NOMO-1 treated with dmso at 0.1 percent for 144 hours (cell line): ENCODE results near the gene HHATL.
"Not testable (repeated sequence)": the region's sequence is repeated elsewhere in the genome, so short reads cannot be mapped to it uniquely, and the experiment has no call there.

ENCODE experiments used
- DNase-seq: peaks from one replicate; lab custom pipeline; 2025; ENCODE audit not compliant: unreplicated experiment; lab: John Stamatoyannopoulos, UW

The HHATL gene

DNA sequence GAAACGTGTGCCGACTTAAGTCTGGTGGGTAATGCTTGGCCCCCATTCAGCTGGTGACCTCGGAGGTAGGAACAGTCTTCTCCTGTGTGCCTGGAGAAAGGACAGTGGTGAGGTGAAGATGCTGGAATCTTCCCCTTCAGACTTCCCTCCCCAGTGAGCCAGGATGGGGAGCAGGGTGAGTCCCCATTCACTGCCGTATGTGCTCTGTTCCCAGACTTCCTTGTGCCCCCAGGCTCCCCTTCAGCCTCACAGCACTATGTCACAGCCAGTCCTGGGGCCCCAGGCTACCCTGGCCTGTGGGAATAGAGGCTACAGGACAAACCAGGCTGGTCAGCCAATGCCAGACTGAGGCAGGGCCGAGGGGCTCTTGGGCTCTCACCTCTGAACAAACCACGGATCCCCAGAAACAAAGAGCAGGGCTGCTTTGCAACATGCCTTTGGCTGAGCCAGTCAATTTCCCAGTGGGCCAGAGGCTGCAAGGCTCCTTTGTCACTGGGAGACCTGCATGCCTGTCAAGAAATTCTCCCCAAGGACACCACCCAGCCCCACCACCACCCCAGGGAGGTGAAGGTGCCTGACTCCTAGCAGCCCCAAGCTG, 31.8 kb upstream of the HHATL start:
- no peak for DNase-seq

DNA sequence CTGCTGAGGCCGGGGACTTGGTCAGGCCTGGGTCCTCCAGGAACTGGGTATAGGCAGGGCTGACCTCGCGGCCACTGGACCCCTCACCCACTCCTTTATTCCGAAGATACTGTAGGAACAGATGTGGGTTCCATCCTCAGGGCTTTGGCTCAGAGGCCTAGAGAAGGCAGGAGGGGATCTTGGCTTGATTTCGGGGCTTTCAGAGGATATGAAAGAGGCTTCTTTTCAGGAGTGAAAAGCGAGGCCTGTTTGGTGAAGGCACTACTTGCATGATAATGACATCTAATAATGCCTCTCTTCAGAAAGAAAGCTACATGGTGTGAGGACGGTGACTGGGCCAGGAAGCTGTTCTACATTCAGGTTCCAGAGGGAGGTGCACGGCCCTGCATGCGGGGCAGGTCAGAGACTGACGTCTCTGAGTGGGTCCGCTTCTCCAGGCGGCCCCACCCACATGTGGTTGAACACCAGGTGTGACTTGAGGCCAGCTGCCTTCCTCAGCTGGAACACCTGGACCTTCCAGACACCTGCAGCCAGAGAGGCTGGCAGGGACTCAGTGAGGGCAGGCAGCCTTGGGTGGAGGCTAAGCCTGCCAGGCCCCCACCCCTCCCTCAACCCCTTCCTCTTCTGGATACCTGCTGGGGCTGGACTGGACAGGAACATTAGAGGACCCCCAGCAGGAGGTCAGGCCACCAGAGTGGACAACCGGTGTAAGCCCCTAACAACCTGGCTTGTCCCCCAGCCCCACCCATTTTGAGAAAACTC, 31.1 kb upstream of the HHATL start:
- no peak for DNase-seq

DNA sequence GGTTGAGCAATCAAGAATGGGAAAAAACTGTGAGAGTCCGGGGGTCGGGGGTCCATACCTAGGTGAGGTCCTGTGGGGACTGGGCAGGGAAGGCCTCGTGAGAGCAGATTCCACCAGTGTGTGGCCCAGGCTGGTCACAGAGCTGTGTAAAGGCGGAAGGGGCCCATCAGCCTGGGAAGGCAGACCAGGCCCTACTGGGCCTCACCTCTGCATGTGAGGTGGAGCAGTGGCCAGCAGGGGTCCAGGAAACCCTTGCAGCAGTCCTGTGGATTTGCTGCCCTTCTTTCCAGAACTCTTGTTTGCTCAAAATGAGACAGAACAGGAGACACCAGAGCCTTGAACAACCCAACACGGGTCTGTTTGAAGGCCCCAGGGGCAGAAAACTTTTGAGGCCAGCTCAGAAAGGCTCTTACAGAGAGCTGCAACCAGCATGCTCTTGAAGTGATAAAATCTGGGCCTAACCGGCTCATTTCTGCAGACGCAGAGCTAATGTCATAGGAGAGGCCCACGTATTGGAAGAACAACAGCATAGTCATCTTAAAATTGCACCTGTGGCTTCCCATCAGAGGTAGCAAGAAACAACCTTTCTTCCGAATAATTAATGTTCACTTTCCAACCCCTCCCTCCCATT, 30.3 kb upstream of the HHATL start:
- DNase-seq: no peak

DNA sequence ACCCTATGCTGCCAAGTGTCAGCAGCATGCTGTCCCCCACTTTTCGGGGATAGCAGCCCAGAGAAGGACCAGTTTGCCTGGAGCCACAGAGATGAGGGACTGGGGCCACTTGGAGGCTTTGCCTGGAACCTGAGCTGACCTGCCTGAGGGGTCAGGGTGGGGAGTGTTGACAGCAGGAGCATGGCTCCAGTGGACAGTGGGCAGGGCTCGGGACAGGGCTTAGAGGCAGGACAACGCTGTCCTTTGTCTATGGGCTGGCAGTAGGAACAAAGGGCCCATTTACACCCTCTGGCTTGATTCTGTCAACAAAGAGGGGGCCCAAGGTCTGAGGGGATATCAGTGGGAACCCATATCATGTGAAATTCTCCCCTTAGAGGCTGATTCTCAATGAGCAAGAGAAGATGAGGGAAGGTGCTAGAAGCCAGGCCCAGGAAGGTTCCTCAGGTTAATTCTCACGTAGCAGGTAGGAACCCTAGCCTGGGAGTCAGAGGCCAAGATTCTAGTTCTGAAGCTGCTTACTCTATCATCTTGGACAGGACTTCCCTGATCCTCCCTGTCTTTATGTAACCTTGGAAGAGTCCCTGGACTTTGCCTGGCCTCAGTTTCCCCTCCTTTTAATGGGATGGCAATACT, 29.7 kb upstream of the HHATL start:
- no peak for DNase-seq

DNA sequence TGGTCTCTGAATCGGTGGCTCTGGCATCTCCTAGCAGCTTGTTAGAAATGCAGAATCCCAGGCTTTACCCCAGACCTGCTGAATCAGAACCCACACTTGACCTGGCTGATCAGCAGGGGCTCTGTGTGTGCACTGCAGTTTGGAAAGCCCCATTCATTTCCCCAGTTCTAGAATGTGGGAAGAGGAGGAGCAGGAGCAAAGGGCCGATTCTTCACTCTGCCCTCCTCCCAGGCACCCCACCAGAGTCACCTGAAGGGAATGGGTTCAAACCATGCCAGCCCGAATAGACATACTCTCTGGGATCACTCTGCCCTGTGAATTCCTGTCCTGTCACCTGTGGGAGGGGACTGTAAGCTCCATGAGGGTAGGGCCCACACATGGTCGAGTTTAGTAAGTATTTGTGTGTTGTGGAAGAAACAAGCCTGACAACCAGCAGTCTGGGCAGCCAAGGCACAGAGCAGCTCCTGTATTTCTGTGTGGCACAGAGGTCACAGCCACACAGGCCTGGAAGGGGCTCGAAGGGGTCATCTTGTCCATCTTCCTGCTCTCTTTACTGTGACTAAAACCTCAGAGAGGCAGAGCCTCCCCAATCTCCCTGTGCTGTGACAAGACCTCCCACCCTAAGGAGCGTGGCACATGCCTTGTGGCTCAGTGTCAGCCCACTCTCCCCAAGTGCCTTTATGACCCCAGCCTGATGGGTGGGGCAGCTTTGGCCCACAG, 29.0 kb upstream of the HHATL start:
- DNase-seq: no peak

DNA sequence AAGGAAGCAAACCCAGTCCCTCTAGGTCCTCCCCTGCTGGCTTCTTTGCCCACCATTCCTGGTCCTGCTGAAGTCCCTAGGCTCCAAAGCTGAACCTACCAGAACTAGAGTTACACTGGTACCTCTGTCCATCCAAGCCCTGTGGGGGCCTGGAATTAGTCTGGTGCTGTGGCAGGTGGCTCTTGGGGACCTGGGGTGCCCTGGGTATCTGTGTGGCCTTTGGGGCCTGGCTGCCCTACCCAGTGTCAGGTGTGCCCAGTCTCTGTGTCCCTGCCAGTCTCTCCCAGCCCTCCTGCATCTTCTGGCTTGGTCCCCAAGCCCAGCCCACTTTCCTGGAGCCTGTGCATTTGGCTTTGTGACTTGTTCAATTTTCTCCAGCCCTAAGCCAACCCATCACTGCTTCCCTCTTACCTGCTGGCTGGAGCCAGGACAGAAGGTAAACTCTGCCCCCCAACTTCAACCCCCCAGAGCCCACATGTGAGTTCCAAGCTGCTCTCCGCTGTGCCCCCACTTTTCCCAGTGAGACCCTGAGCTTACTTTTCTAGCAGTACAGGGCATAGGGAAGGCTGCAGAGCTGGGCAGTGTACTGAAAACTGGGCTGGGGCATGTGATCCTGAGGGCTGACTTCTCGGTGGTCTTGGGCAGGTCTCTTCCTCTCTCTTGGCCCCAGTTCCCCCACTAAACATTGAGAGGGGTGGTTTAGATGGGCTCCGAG, 28.3 kb upstream of the HHATL start:
- DNase-seq: no peak

DNA sequence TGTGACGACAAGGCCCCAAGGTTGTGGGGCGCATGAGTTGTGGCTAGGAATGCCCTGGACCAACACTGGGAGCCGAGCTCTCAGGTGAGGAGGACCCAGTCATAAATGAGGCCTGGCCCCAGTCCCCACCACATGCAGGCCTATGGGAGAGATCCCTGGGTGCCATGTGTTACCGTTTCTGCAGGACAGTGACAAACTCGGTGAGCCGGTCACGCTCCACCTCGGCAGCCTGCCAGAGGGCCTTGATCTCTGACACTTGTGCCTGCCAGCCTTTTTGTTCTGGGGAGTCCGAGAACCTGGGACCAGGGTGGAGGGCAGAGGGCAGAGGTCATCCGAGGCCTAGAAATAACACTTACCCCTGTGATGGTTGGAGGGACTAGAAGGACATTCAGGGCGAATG, 27.7 kb upstream of the HHATL start:
- no peak for DNase-seq

DNA sequence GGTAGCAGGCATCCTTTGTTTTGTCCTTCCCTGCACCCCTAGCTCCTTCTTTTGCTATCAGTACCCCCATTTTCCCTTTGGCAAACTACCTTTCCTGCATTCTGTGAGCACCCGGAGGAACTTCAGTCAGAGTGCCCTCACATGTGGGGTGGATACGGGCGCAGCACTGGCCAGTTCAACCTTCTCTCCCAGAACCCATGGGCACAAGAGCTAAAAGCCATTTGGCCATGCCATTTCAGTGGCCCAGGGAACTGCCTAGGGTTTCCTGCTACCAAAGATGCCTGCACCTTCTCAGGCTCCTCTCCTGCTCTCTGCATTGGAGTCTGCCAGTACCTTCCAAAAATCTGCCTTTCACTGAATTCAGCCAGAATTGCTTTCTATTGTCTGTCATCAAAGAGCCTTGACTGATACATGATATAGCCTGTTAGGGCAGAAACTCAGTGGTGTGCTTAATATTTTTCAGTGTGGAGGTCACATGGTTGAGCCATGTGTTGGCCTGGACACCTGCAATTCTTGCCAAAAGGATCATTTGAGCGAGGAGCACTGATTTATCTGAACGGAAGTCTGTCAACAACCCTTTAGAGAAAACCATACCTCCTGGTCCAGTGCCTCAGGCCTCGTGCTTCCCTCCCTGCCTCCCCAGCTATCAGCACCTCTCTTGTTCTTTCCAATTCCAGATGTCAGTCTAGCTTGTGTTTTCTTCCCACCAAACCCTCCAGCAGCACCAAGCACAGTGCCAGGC, 27.0 kb upstream of the HHATL start:
- no peak for DNase-seq

DNA sequence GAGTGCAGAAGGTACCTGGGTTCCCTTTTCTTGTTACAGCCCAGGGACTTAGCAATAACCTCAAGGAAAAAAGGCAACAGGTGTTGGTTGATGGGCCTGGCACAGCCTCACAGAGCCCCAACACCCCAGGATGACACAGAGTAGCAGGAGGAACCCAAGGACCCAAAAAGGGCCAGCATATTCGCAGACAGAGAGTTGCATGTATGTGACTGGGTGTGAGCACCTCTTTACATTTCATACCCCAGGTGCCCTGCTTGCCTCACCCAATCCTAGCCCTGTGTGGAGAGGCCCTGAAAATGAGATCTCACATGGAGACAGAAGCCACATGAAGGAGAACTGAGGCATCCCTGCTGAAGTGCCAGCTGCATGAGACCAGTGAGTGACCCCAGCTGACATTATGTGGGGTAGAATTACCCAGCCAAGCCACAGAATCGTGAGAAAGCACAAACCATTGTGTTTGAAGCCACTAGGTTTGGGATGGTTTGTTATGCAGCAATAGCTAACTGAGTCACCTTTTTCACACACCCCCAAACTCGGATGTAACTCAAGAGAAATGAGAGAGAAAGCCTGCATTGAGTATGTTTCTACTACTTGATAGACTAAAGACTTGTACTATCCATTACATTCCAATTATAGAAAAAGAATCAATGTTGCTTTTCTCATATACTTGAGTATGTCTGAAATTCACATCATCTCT, 26.2 kb upstream of the HHATL start:
- no peak for DNase-seq

DNA sequence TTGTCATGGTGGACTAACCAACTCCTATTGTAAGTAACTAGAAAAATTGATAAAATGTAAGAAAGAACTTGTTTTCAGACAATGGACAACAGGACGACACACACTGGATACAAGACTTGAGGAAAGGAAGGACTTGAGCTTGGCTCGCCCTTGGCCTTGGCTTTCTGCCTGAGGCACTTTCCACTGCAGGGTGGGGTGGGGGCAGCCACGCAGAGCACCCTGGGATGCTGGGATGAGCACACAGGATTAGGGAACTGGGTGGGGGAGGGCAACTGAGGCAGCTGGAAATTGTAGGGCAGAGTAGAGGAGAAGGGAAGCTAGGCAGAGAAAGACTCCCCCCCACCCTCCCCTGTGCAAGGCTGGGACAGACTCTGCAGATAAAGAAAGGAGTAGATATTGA, 25.5 kb upstream of the HHATL start:
- no peak for DNase-seq

DNA sequence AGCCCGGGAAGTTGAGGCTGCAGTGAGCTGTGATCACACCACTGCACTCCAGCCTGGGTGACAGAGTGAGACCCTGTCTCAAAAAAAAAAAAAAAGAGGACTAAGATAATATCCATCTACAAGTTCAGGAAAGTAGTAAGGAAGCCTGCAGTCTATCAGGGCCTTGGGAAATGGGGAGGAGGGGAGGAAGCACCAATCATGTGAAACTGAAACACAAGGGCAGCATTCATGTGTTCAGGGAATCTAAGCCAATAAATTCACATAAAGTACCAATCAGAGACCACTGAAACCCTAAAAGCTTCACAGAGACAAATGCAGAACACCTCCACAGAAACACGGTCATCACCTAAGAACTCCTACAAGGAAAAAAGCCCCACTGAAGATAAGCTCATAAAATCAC, 22.9 kb upstream of the HHATL start:
- DNase-seq: no peak

DNA sequence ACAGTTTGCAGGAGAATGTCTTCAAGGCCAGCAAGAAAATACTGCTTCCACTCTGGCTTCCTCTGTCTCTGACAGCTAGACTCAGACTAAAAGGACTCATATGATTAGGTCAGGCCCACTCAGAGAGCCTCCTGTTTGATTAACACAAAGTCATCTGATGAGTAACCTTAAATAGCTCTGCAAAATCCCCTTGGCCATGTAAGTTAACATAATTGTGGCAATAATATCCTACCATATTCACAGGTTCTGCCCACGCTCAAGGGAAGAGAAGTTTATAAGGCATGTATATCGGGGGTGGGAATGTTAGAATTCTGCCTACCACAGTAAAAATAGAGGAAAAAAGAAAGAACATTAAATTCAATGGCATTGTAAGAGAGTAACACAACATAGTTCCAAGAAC, 20.6 kb upstream of the HHATL start:
- DNase-seq: no peak

DNA sequence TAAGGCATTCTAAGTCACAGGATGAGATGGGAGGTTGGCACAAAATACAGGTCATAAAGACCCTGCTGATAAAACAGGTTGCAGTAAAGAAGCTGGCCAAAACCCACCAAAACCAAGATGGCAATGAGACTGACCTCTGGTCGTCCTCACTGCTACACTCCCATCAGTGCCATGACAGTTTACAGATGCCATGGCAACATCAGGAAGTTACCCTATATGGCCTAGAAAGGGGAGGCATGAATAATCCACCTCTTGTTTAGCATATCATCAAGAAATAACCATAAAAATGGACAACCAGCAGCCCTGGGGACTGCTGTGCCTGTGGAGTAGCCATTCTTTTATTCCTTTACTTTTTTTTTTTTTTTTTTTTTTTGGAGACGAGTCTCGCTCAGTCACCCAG, 19.8 kb upstream of the HHATL start:
- DNase-seq: not testable (repeated sequence)

DNA sequence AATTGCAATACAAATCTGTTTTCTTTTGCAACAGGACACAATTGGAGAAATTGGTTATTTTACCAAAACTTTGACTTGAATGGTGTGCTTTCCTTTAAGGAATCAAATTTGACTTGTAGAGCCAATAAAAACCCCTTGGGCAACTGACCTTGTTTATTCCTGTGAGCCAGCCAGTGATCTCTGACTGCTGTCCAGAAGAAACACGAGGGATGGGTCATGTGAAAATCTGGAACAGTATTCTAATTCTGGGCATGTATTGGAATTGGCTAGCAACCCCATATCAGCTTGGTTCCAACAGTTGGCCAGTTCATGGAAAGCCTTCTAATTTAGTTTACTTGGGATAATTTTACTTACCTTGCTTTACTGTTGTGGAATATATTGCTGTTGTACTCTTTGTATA, 19.1 kb upstream of the HHATL start:
- DNase-seq: no peak

DNA sequence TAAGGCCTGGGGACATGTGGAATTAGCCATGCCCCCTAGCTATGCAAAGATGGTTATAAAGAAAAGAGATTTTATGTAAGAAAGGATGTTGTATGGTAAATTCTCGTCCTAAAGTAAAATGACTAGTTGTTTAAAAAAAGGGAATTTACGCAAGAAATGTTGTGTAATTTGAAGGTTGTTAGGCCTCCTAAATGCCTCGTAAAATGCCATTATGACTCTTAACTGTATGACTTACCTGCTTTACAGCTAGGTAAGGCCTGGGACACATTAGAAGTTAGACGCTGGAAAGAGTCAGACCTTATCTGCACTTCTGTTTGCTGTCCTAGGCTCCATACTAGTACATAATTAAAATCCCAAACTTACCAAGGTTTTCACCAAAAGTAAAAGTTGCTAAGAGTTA, 17.5 kb upstream of the HHATL start:
- DNase-seq: peak; percentile 33

DNA sequence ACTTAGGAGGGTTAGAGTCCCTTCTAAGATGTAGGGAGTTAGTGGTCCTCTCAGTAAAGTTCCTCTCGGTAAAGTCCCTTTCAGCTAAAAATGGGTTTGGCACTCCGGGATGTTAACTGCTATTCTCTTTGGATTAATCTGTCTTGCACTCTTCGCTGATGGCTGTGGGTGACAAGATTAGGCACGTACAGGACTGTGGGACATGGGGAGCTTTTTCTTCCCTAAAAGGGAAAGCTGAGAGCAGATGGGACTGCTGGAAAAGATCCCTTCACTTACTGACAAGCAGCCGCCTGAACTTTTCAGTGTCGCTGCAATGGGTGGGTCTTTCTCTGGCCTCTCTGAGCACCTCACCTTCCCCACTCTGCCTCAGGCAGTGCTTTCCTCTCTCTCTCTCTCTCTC, 16.4 kb upstream of the HHATL start:
- DNase-seq: no peak

DNA sequence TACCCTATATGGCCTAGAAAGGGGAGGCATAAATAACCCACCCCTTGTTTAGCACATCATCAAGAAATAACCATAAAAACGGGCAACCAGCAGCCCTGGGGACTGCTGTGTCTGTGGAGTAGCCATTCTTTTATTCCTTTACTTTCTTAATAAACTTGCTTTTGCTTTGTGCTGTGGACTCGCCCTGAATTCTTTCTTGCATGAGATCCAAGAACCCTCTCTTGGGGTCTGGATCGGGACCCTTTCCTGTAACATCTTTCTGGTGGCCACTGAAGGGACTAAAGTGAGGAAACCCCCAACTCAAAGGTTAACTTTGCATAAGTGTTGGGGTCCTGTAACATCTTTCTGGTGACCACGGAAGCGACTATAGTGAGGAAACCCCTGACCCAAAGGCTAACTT, 15.7 kb upstream of the HHATL start:
- no peak for DNase-seq

DNA sequence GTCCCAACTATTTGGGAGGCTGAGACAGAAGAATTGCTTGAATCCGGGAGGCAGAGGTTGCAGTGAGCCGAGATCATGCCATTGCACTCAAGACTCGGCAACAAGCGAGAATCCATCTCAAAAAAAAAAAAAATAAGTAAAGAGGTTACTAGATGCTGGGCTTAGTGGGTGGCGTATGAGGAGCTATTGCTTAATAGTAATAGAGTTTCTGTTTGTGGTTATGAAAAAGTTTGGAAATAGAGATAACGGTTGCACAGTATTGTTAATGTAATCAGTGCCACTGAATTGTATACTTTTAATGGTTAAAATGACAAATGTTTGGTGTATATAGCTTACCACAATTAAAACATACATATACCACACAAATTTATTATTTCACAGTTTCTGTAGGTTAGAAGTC, 14.7 kb upstream of the HHATL start:
- DNase-seq: peak; percentile 14

DNA sequence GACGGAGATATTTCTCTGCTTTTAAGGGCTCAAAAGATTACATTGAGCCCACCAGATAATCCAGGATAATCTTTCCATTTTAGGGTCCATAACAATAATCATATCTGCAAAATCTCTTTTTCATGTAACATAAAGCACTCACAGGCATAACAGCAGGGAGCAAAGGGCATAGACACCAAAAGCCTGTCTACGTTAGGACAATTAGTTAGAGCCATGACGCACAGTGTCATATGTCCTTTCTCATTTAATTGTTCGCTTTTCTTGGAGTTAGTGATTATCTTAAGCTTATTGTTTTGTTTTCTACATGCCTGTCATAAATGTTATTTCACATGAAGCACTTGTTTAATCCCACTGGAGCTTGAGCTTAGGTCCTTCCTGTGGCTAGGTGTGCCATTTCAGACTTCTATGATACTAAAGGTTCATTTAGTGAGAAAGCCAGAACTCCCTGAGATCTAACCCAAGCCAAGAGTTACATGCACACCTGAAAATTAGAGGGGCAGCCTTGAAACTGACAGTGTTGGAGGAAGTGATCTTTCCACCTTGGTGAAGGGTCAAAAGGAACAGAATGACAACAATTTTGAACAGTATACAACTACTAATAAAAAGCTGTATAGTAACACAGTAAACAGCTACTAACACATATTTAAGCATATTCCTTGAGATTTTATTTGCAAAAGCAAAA, 11.7 kb upstream of the HHATL start:
- no peak for DNase-seq
